Measurements from ENCODE around the gene FOXJ3. TPM values are rescaled to one million over a fixed set of nuclear protein-coding genes. Genes with fewer than 3 reads are reported as not detected.

Gene FOXJ3
- total RNA-seq, 4 donors from 2014 or later, result 50.2 to 63.1 (median 56.6) TPM

GRCh38 chr1:42324398-42325013, 10.5 kb downstream of the FOXJ3 start:
- TF ChIP-seq CTCF (IDR thresholded peaks at IDR 0.05; ENCODE audit: low read depth), result no peak

- no peak for TF ChIP-seq CTCF (IDR thresholded peaks at IDR 0.05; ENCODE audit: low read depth)
Measured at GRCh38 chr1:42323551-42323950, 11.5 kb downstream of the FOXJ3 start.

GRCh38 chr1:42322577-42322976, 12.5 kb downstream of the FOXJ3 start:
- no peak for TF ChIP-seq CTCF (IDR thresholded peaks at IDR 0.05; ENCODE audit: low read depth)

DNA sequence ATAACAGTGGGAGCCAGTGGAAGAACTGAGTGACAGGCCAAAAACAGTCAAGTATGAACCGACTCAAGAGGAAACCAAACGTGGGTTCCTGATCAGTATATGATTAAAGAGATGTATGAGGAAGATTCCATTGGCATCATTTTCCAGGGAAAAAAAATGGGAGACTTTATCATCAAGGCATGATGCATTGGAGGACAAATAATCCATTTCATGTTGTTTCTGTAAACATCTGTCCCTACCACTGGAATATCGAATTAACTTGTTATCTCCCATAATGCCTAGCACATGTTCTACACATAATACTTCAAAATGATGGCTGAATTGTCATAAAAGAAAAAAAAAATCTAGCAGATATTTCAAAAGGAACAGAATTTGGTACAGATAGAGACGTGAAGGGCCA, 13.3 kb downstream of the FOXJ3 start:
- no peak for TF ChIP-seq CTCF (IDR thresholded peaks at IDR 0.05; ENCODE audit: low read depth)

GRCh38 chr1:42320708-42321107, 14.3 kb downstream of the FOXJ3 start:
- no peak for TF ChIP-seq CTCF (IDR thresholded peaks at IDR 0.05; ENCODE audit: low read depth)

DNA sequence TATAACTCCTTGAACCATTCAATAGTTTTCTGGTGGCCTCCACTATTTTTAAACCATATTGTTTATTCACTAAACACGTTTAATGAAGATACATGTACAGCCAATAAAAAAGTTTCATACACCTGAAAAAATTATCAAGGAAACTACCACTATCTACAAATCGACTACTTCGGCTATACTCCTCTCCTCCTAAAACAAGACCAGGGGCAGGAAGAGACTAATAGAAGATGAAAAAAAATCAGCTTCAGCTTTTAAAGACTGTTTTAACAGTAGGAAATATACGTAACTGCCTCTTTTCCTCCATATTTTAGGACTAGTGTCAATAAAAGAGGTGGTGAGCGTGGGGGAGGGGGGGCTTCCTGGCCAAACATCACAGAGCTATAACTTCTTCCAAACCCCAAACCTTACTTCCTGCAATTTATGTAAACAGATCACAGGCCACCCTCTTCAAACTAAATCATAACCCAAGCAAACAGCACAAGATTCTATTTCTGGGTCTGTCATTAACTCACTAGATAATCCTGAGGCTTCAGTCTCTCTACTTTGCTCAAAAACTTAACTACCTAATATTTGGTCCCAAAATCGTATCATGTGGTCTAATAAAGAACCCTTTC, 15.1 kb downstream of the FOXJ3 start:
- TF ChIP-seq CTCF (IDR thresholded peaks at IDR 0.05; ENCODE audit: low read depth), result no peak

GRCh38 chr1:42319128-42319851, 15.7 kb downstream of the FOXJ3 start:
- no peak for TF ChIP-seq CTCF (IDR thresholded peaks at IDR 0.05; ENCODE audit: low read depth)
